ENCODE measurements around the gene OR51B4.

- TF ChIP-seq CTCF (IDR thresholded peaks at IDR 0.05) (no peak), ATF2 (CRISPR knock-in tag; IDR thresholded peaks at IDR 0.05; ENCODE audit: borderline replicate concordance, low read depth) (no peak), RELA (CRISPR knock-in tag; IDR thresholded peaks at IDR 0.05; ENCODE audit: borderline replicate concordance) (no peak), TCF7 (CRISPR knock-in tag; IDR thresholded peaks at IDR 0.05; ENCODE audit: low read depth) (no peak), ZBTB21 (CRISPR knock-in tag; IDR thresholded peaks at IDR 0.05; ENCODE audit: borderline replicate concordance) (no peak), ATF1 (CRISPR knock-in tag; IDR thresholded peaks at IDR 0.05) (no peak), E2F1 (CRISPR knock-in tag; IDR thresholded peaks at IDR 0.05) (no peak), FOXJ3 (CRISPR knock-in tag; IDR thresholded peaks at IDR 0.05; ENCODE audit: borderline replicate concordance) (no peak), USF1 (CRISPR knock-in tag; IDR thresholded peaks at IDR 0.05) (no peak)
Measured at GRCh38 chr11:5251746-5252145, 50.0 kb downstream of the OR51B4 start.

Measured in WTC11 (cell line).